ENCODE measurements around the gene PORCN.

PORCN gene

GRCh38 chrX:48477960-48478755, 30.6 kb upstream of the PORCN start:
- no peak for DNase-seq

GRCh38 chrX:48478806-48479205, 30.0 kb upstream of the PORCN start:
- no peak for DNase-seq

- no peak for DNase-seq
These were observed 28.6 kb upstream of the PORCN start for GRCh38 chrX:48480142-48480541.

- DNase-seq: no peak
These were observed 28.2 kb upstream of the PORCN start for GRCh38 chrX:48480583-48480982.

- no peak for DNase-seq
These were observed 26.3 kb upstream of the PORCN start for GRCh38 chrX:48482526-48482925.

GRCh38 chrX:48487362-48487798, 21.4 kb upstream of the PORCN start:
- no peak for DNase-seq

- no peak for DNase-seq
These were observed 20.8 kb upstream of the PORCN start for GRCh38 chrX:48488034-48488433.

GRCh38 chrX:48489296-48489695, 19.5 kb upstream of the PORCN start:
- no peak for DNase-seq

- DNase-seq: no peak
These were observed 18.9 kb upstream of the PORCN start for GRCh38 chrX:48489892-48490291.

GRCh38 chrX:48490661-48491060, 18.1 kb upstream of the PORCN start:
- no peak for DNase-seq

- DNase-seq: no peak
These were observed 17.0 kb upstream of the PORCN start for GRCh38 chrX:48491809-48492208.

GRCh38 chrX:48492293-48492910, 16.4 kb upstream of the PORCN start:
- no peak for DNase-seq

GRCh38 chrX:48493890-48494364, 14.9 kb upstream of the PORCN start:
- no peak for DNase-seq

GRCh38 chrX:48496660-48497059, 12.1 kb upstream of the PORCN start:
- no peak for DNase-seq

- DNase-seq: no peak
These were observed 10.9 kb upstream of the PORCN start for GRCh38 chrX:48497871-48498270.

- DNase-seq: no peak
These were observed 10.4 kb upstream of the PORCN start for GRCh38 chrX:48498374-48498809.

GRCh38 chrX:48504261-48504660, 4.5 kb upstream of the PORCN start:
- DNase-seq: no peak

GRCh38 chrX:48505481-48505880, 3.3 kb upstream of the PORCN start:
- DNase-seq: no peak

- DNase-seq: no peak
These were observed 1.5 kb upstream of the PORCN start for GRCh38 chrX:48507246-48507645.

GRCh38 chrX:48509245-48509590, 426 bp downstream of the PORCN start:
- no peak for DNase-seq

- DNase-seq: no peak
These were observed 827 bp downstream of the PORCN start for GRCh38 chrX:48509619-48510018.

GRCh38 chrX:48511560-48511959, 2.8 kb downstream of the PORCN start:
- no peak for DNase-seq

GRCh38 chrX:48512371-48512935, 3.7 kb downstream of the PORCN start:
- no peak for DNase-seq

- no peak for DNase-seq
These were observed 4.9 kb downstream of the PORCN start for GRCh38 chrX:48513670-48514069.

Measured in DMS79 (cell line).